GM13976 (cell line): ENCODE results near the gene OR51M1.
"Not testable (repeated sequence)": the region's sequence is repeated elsewhere in the genome, so short reads cannot be mapped to it uniquely, and the experiment has no call there.

Experiments
- DNase-seq: peaks from one replicate; pipeline ENCODE4 v3.0.0; 2012; ENCODE audit warnings: low spot score
- CTCF ChIP-seq: IDR thresholded peaks from 2 replicates; pipeline ENCODE4 v1.5.1; 2012; ENCODE audit warnings: borderline replicate concordance, mild to moderate bottlenecking; ENCODE audit not compliant: insufficient read depth; ENCODE audit errors: extremely low read depth, missing control alignments, control extremely low read depth
- in situ Hi-C: fragments of 300-500 bp; cut with MboI; formaldehyde crosslinking; loops from one replicate; pipeline ENCODE4 v1.12.0; 2022; ENCODE audit warnings: low sequenced_read_pairs, mixed read lengths, inconsistent platforms; ENCODE audit not compliant: unreplicated experiment

Gene OR51M1

GRCh38 chr11:5383576-5383975 lies at the start of gene OR51M1:
Gene OR51M1, plus strand, starts transcription at chr11:5383812. Its CDS starts 5,587 bp downstream, at chr11:5389399.
- TF ChIP-seq CTCF, result no peak
- no peak for DNase-seq
- in situ Hi-C loops, result loop anchor here (25.0 kb wide), 2 partner anchors 246 to 746 kb away; partner anchors contain the start of genes OR51D1, OR51E1 and OR52A5

GRCh38 chr11:5335170-5335569 lies 48.4 kb upstream of the OR51M1 start:
- no peak for TF ChIP-seq CTCF
- no peak for DNase-seq
- in situ Hi-C loops, result no loop called here

GRCh38 chr11:5336331-5336730 lies 47.3 kb upstream of the OR51M1 start:
- in situ Hi-C loops, result no loop called here
- TF ChIP-seq CTCF, result no peak

GRCh38 chr11:5337253-5337652 lies 46.4 kb upstream of the OR51M1 start:
- in situ Hi-C loops, DNase-seq: not testable (repeated sequence)

More at GRCh38 chr11:5336331-5336730, 47.3 kb upstream of the OR51M1 start:
- DNase-seq, result no peak

GRCh38 chr11:5339771-5340322 lies 43.8 kb upstream of the OR51M1 start:
- TF ChIP-seq CTCF, result no peak
- no peak for DNase-seq
- in situ Hi-C loops, result no loop called here

GRCh38 chr11:5343474-5344335 lies 39.9 kb upstream of the OR51M1 start, which contains the start of gene OR51B5:
Gene OR51B5, minus strand, starts transcription at chr11:5343524. Its CDS starts 0 bp downstream, at chr11:5343524.
- no peak for TF ChIP-seq CTCF
- in situ Hi-C loops, result no loop called here
- DNase-seq, result no peak

GRCh38 chr11:5345831-5346230 lies 37.8 kb upstream of the OR51M1 start:
- in situ Hi-C loops, result no loop called here
- DNase-seq, result no peak
- TF ChIP-seq CTCF, result no peak
